ENCODE results near the gene CLSTN2. TPM values are rescaled to one million over a fixed set of nuclear protein-coding genes. Genes with fewer than 3 reads are reported as not detected.

Gene CLSTN2
- polyA plus RNA-seq, 3 donors, result not detected

DNA sequence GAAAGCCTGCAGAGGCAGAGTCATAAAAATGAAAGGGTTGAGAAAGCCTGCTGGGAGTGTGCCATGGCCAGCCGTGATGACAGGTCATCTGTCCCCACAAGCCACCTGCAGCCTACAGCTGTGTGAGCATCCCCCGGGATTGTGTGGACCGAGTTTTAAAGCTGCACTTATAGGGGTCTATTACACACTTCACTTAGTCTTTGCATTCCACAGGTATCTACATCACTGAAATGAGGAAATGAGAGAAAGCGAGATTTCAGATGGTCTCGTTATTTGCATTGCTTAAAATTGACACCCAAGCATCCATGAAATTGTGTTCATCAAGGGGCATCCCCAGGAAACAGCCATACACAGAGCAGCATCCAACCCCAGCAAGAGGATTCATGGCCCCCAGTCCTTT is 605.3 kb downstream of the CLSTN2 start:
- H2AFZ ChIP-seq (ENCODE audit: insufficient read depth, low read depth, low read length, poor library complexity, severe bottlenecking), result no peak overlapping the region
- DNase-seq, result no peak
- H3K4me1 Mint-ChIP-seq, result no peaks in the 10 kb centered on the region
- peaks cover 2 to 7% (median 3%) of the 10 kb centered on the region in 3 donors for H3K27me3 Mint-ChIP-seq (ENCODE audit: low read depth in 3 of 3)
- H3K4me3 ChIP-seq (replicated peaks in 1 of 3; ENCODE audit: low read depth in 2 of 3, low read length in 3 of 3), result no peak overlapping the region
- H4K20me1 ChIP-seq (ENCODE audit: insufficient read depth, low read length), result no peaks in the 10 kb centered on the region
- no peak overlapping the region for H3K4me3 Mint-ChIP-seq
- H3K36me3 Mint-ChIP-seq, result no peaks in the 10 kb centered on the region
- no peaks in the 10 kb centered on the region for H3K27me3 ChIP-seq (ENCODE audit: control insufficient read depth in 2 of 2, insufficient read depth in 2 of 2, low read length in 2 of 2)
- no peak overlapping the region for H3K27ac ChIP-seq (ENCODE audit: low read depth in 1 of 2, low read length in 2 of 2)
- no peaks in the 10 kb centered on the region for H3K4me1 ChIP-seq (ENCODE audit: control insufficient read depth in 1 of 2, insufficient read depth in 2 of 2, low read length in 2 of 2)
- H3K9me3 Mint-ChIP-seq, result peaks cover 0 to 8% (median 3%) of the 10 kb centered on the region in 7 donors
- no peak overlapping the region for H3K4me2 ChIP-seq (replicated peaks; ENCODE audit: extremely low read depth, low read length, poor library complexity, severe bottlenecking)
- no peaks in the 10 kb centered on the region for H3K79me2 ChIP-seq (ENCODE audit: insufficient read depth, low read length)
- WGBS (ENCODE audit: insufficient coverage), result 100% methylated on average over 1 of the region's 5 CpGs
- no peaks in the 10 kb centered on the region for H3K36me3 ChIP-seq (replicated peaks in 1 of 2; ENCODE audit: control insufficient read depth in 1 of 2, insufficient read depth in 2 of 2, low read length in 2 of 2)
- H3K9ac ChIP-seq (ENCODE audit: insufficient read depth, low read length, poor library complexity, severe bottlenecking), result no peak overlapping the region
- TF ChIP-seq, protein P1, sequence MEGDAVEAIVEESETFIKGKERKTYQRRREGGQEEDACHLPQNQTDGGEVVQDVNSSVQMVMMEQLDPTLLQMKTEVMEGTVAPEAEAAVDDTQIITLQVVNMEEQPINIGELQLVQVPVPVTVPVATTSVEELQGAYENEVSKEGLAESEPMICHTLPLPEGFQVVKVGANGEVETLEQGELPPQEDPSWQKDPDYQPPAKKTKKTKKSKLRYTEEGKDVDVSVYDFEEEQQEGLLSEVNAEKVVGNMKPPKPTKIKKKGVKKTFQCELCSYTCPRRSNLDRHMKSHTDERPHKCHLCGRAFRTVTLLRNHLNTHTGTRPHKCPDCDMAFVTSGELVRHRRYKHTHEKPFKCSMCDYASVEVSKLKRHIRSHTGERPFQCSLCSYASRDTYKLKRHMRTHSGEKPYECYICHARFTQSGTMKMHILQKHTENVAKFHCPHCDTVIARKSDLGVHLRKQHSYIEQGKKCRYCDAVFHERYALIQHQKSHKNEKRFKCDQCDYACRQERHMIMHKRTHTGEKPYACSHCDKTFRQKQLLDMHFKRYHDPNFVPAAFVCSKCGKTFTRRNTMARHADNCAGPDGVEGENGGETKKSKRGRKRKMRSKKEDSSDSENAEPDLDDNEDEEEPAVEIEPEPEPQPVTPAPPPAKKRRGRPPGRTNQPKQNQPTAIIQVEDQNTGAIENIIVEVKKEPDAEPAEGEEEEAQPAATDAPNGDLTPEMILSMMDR (IDR thresholded peaks at IDR 0.05), result no peak
- no peak overlapping the region for H3K27ac Mint-ChIP-seq
- intact Hi-C loops (cut with micrococcal nuclease), result no loop called here
- H3K9me3 ChIP-seq (replicated peaks in 1 of 2; ENCODE audit: control insufficient read depth in 1 of 2, insufficient read depth in 1 of 2, low read length in 2 of 2), result no peaks in the 10 kb centered on the region

DNA sequence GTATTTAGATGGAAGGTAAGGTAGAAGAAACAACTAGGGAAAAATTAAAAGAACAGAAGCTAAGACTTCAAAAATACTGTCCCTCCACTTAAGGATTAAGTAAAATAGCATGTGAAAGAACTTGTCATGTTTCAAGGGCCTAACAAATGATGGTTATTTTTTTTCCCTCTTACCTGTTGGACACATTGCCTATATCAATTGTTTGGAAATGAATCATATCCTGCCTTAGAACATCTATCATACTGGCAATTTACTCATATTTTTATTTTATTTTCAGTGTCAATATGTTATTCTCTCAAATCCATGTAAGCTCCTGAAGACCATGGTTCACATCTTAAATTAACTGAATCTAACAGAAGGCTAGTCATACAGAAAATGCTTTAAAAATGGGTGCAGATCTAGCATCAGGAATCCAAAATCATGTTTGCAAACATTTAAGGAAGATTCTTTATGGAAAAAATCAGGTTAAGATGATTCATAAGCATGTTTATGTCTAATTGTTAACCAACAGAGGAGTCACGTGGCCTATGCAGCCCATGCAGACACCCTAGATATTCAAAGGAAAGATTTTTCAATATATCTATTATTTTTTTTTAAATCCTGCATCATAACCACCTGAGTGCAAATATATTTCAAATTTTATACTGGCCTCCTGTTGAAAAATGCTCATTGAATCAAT is 607.1 kb downstream of the CLSTN2 start:
- Mint-ChIP-seq H3K36me3 (no peaks in the 10 kb centered on the region), H3K27ac (no peak overlapping the region), H3K9me3 (peaks cover 0 to 3% (median 2%) of the 10 kb centered on the region in 7 donors), H3K4me3 (no peak overlapping the region), H3K27me3 (ENCODE audit: low read depth in 3 of 3) (peaks cover 2 to 8% (median 3%) of the 10 kb centered on the region in 3 donors), H3K4me1 (no peaks in the 10 kb centered on the region)
- WGBS (ENCODE audit: insufficient coverage), result no CpG with 5 or more reads among the region's 1 CpG
- H3K9ac ChIP-seq (ENCODE audit: insufficient read depth, low read length, poor library complexity, severe bottlenecking), result no peak overlapping the region
- H3K4me1 ChIP-seq (ENCODE audit: control insufficient read depth in 1 of 2, insufficient read depth in 2 of 2, low read length in 2 of 2), result no peaks in the 10 kb centered on the region
- no peak overlapping the region for H3K27ac ChIP-seq (ENCODE audit: low read depth in 1 of 2, low read length in 2 of 2)
- intact Hi-C loops (cut with micrococcal nuclease), result no loop called here
- no peaks in the 10 kb centered on the region for H3K27me3 ChIP-seq (ENCODE audit: control insufficient read depth in 2 of 2, insufficient read depth in 2 of 2, low read length in 2 of 2)
- no peaks in the 10 kb centered on the region for H4K20me1 ChIP-seq (ENCODE audit: insufficient read depth, low read length)
- H3K9me3 ChIP-seq (replicated peaks in 1 of 2; ENCODE audit: control insufficient read depth in 1 of 2, insufficient read depth in 1 of 2, low read length in 2 of 2), result no peaks in the 10 kb centered on the region
- no peaks in the 10 kb centered on the region for H3K36me3 ChIP-seq (replicated peaks in 1 of 2; ENCODE audit: control insufficient read depth in 1 of 2, insufficient read depth in 2 of 2, low read length in 2 of 2)
- TF ChIP-seq, protein P1 (IDR thresholded peaks at IDR 0.05), result no peak
- DNase-seq, result no peak
- no peaks in the 10 kb centered on the region for H3K79me2 ChIP-seq (ENCODE audit: insufficient read depth, low read length)
- H3K4me2 ChIP-seq (replicated peaks; ENCODE audit: extremely low read depth, low read length, poor library complexity, severe bottlenecking), result no peak overlapping the region
- H3K4me3 ChIP-seq (replicated peaks in 1 of 3; ENCODE audit: low read depth in 2 of 3, low read length in 3 of 3), result no peak overlapping the region
- H2AFZ ChIP-seq (ENCODE audit: insufficient read depth, low read depth, low read length, poor library complexity, severe bottlenecking), result no peak overlapping the region
